GM19351 (cell line): ENCODE data around the gene ITGB1.
"Not testable (repeated sequence)": the region's sequence is repeated elsewhere in the genome, so short reads cannot be mapped to it uniquely, and the experiment has no call there.

Source experiments
- ATAC-seq: cut with Tn5 transposase; IDR thresholded peaks from one replicate; pipeline ENCODE4 v1.9.1; 2021; ENCODE audit warnings: mild to moderate bottlenecking, moderate library complexity; ENCODE audit not compliant: unreplicated experiment

ITGB1 gene

DNA sequence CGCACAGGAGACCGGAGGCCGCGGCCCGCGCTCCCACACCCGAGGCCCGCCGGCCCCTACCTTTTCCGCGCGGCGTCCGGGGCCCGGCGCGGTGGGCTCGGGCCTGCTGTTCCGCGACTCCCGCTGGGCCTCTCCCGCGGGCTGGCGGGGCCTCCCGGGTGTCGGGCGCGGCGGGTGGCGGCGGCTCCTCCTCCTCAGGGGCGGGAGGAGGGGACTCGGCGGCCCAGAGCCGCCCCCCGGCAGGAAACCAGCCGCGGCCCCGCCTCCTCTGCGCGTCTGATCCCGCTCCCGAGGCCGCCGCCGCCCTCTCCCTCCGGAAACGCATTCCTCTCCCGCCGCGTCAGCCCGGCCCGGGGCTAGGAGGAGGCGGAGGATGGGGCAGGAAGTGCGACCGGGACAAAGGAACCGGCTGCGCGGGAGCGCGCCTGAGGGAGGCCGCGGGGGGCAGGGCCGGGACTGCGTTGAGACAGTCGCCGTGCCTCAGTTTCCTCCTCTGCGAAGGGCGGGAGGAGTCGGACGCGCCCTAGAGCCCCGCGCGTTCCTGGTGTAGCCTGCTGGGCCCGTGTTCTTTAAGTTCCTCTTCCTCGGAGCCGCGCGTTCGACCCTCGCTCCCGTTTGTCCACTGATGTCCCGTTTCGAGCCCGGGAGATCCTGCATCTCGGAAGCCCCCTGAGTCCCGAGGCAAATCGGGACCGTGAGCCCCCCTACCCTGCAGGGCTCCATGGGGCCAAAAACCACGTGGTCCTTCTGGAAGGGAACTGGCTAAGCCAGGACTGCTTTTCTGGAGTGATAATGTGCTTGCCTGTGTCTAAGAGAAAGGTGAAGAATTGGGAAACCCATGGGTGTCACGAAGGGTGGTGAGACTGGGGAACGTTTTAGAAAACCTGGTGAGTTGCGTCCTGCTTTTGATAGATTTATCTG lies at the start of gene ITGB1:
Gene ITGB1, minus strand, starts transcription at position 146 of the 921 bp plus-strand sequence. CDS start 22,672 bp downstream, outside the sequence.
- ATAC-seq, result peak; percentile 72

DNA sequence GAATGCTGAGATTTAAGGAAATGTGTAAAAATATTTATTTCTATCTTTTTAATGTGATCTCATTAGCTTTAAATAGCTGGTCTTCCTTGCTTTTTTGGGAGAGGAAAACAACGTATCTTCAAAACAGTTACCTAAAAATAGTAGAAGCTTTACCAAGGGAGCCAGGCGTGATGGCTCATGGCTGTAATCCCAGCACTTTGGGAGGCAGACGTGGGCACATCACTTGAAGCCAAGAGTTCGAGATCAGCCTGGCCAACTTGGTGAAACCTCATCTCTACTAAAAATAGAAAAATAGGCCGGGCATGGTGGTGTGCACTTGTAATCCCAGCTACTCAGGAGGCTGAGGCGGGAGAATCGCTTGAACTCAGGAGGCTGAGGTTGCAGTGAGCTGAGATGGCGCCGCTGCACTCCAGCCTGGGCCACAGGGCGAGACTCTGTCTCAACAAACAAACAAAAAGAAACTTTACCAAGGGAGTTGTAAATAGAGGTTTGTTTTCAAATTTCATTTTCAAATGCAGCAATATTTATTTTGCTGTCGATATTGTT lies 48.4 kb upstream of the ITGB1 start:
- ATAC-seq, result no peak

DNA sequence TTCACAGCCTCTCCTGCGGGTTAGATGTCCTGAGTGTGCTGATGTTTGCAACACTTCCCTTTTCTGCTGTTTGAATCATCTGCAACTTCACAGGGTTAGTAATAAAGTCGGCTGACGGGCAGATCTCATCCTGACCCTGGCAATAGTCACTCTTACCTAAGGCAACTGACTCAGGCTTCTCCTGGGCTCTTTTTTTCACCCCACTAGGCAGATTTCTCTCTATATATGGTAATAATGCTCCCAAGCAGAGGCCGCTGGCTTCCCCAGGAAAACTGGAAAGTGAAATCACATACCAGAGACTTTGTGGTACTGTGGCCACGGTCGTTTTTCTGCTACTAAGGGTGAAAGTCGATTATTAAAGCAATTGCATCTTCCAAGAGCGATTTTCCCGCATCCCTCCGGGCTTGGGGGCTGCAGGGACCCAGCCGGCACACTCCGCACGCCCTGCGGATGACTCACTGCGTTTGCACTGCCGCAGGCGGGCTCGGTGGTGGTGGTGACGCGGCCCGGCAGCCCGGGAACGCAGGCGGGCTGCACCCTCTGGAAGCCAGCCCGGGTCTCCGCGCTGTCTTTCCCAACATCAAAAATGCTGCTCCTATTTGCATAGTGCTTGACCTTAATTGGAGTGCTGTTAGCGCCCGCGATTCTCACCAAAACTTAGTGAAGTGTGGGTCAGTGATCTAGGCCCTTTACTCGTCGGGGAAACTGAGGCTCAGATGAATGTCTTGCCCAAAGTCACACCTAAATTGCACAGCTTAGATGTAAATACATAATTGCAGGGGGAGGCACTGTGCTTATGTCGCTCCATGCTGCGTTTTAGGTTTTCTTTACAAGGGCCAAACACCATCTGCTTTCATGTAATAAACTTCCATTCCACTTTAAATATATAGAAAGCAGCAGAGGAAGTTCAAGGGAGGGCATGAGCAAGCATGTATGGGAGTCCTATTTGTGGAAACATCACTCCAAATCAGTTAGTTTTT lies 47.6 kb upstream of the ITGB1 start:
- peak; percentile 81 for ATAC-seq

DNA sequence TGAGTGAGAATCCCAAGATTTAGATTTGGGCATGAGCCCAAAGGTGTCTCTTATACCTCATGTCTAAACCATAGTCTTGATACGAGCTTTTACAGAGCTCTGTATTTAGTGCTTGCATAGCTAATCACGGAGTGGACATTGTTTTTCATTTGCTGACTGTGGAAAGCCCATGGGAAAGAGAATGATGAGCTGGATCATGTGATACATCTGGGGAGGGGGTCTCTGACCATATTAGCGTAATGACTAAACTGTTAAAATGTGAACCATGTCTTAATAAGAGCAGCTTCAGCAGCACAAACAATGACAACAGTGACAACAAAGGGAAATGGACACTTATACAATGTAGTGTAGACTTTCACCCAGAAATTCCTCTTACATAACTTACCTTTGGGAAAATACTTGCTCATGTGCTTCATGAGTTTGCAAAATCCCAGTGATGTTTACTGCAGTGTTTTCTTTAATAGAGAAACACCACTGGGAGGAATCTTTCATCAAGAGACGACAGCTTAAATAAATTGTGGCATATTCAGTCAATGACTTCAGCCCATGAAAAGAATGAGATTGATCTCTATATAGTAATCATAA lies 44.0 kb upstream of the ITGB1 start:
- ATAC-seq, result no peak

DNA sequence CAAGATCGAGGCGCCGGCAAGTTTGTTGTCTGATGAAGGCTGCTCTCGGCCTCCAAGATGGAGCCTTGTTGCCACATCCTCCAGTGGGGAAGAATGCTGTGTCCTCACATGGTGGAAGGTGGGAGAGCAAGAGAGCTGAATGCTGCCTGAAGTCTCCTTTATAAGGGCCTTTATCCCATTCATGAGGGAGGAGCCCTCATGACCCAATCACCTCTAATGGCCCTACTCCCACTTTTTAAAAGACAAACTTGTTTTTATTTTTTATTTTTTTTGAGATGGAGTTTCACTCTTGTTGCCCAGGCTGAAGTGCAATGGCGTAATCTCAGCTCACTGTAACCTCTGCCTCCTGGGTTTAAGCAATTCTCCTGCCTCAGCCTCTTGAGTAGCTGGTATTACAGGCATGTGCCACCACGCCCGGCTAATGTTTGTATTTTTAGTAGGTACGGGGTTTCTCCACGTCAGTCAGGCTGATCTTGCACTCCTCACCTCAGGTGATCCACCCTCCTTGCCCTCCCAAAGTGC lies 40.1 kb upstream of the ITGB1 start:
- ATAC-seq, result not testable (repeated sequence)

DNA sequence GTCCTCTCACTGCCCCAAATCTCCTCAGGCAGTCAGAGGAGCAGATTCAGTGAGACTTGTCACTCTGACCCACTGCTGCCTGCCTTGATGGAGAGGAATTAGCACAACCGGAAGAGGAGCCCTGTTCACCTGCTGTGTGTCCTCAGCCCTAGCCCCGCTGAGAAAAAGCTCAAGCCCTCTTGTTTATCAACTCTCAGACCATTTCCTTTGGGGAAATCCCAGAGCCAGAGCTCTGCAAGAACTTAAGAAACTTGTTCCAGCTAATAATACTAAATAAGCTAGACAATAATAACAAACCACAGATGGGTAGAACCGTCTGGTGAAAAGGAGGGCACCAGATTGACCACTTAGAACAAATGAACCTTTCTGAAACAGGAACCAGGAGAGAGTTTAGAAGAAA lies 37.7 kb upstream of the ITGB1 start:
- ATAC-seq, result peak; percentile 83

DNA sequence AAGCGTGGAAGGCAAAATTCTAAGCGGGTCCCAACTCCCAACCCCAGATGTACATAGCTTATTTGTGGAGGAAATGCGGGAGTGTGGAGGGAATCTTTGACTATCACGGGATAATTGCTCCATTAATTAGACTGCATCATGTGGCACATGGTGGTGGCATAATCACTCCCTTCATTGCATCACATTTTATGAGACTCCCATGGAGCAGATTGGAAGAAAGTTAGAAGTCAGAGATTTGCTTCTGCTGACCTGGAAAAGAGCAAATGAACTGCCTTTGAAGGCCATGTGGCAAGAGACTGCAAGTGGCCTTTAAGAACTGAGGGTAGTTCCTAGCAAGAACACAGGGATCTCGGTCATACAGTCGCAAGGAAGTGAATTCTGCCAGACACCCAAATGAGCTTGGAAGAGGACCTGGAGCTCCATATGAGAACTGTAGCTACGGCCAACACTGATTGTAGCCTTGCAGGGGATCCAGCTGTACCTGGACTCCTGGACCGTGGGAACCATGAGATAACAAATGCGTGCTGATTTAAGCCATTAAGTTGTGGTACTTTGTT lies 37.1 kb upstream of the ITGB1 start:
- no peak for ATAC-seq

DNA sequence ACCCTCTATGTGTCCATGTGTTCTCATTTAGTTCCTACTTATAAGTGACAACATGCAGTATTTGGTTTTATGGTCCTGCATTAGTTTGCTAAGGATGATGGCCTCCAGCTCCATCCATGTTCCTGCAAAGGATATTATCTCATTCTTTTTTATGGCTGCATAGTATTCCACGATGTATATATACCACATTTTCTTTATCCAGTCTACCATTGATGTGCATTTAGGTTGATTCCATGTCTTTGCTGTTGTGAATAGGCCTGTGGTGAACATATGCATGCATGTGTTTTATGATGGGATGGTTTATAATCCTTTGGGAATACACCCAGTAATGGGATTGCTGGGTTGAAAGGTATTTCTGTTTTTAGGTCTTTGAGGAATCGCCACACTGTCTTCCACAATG lies 36.6 kb upstream of the ITGB1 start:
- not testable (repeated sequence) for ATAC-seq

DNA sequence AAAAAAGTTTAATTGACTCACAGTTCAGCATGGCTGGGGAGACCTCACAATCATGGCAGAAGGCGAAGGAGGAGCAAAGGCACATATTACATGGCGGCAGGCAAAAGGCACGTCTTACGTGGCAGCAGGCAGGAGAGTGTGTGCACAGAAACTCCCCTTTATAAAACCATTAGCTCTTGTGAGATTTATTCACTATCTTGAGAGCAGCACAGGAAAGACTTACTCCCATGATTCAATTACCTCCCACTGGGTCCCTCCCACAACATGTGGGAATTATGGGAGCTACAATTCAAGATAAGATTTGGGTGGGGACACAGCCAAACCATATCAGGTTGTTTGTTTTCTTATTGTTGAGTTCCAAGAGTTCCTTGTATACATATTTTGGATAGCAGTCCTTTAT lies 34.3 kb upstream of the ITGB1 start:
- ATAC-seq, result not testable (repeated sequence)

DNA sequence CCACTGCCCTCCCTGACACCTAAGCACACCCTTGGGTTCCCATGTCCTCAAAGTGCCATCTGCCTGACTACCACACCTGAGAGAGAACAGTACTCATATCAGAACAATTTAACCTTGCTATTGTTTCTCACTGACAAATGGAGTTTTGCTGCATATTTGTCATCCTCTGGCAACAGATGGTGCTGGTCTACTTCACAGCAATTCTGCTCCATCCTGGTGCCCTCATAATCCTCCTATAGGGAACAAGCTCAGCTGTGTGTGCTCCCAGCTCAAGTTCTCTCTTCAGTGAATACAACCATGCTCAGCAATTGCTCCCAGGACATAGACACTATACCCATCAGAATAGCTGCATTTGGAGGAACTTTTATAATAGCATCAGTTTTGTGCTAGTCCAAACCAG lies 32.8 kb upstream of the ITGB1 start:
- no peak for ATAC-seq

DNA sequence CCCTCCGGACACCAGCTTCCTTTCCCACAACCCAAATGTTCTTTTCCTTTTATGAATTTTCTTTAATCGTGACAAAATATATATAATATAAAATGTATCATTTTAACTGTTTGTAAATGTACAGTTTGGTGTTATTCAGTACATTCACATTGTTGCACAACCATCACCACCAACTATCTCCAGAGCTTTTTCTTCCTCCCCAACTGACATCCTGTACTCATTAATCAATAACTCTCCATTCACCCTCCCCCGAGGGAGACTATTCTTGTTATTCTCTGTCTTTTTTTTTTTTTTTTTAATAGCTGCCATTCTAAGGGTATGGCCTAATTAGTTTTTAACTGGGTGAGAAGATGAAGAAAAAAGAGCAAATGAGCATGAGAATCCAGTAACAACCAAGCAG lies 30.6 kb upstream of the ITGB1 start:
- ATAC-seq, result no peak

DNA sequence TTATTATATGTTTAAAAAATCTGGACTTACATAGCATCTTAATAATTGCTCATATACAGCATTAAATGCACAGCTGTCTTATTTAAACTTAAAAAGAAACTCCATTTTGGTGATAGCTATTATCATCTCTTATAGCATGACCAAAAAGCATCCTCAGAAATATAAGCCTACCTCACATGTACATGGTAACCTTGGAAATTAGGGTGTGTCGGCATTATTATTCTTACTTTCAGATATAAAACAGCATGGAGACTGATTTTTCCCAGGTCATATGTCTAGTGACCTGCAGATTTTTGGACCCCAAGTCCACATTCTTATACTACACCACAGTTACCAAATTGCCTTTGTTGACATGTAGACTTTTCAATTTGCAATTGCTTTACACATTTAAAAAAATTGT lies 29.1 kb upstream of the ITGB1 start:
- no peak for ATAC-seq

DNA sequence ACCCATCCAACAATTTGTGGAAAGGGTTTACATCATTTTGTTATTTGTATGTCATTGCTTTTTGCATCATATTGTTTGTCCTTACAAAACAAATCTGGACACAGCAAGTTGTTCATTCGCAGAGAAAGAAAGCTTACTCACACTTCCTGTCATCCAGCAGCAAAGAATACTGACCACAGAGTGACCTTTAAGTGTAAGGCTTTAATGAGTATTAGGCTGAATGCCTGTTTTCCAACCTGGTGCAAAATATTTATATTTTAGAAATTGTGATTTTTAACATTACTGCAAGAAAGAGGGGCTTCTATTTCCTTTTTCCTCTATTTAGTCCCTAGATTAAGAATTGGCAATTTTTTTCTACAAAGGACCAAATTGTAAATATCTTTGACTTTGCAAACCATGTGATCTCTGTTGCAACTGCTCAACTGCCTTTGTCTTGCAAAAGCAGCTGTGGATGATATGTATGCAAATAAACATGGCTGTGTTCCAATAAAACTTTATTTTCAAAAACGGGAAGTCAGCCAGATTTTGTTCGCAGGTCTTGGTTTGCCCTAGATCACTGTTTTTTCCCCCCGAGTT lies 27.8 kb upstream of the ITGB1 start:
- ATAC-seq, result no peak

DNA sequence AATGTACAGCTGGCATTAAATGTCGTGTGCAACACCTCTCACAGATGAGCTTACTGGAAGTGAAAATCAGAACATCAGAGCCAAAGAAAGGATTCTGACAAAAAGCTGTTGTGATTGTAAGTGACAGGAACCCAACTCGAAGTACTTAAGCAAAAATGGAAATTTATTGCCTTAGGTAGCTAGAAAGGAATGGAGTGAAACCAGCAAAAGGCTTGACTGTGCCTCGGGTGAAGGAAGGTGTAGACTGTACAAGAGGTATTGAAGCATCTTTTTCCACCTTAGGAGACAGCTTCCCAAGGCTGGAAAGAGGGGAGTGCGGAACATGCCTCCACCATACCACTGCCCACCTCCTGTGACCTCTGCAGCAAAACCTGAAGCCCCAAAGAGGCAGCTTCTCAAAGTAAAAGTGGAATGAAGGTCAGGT lies 27.3 kb upstream of the ITGB1 start:
- no peak for ATAC-seq

DNA sequence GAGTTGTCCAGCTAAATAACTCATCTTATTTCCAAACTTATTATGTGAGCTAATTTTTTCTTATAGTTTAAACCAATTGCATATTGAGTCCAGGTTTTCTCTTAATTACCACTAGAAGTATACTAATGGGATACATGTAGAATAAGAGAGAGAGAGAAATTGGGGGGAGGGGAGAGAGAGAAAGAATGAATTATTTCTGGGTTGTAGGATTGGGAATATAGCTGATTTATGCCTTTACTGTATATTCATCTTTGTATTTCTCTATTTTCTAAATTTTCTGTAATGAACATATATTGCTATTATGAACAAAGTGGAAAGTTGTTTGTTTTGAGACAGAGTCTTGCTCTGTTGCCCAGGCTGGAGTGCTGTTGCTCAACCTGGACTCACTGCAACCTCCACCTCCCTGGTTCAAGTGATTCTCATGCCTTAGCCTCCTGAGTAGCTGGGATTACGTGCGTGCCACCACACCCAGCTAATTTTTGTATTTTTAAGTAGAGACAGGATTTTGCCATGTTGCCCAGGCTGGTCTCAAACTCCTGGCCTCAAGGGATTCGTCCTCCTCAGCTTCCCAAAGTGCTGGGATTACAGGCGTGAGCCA lies 26.1 kb upstream of the ITGB1 start:
- ATAC-seq, result no peak

DNA sequence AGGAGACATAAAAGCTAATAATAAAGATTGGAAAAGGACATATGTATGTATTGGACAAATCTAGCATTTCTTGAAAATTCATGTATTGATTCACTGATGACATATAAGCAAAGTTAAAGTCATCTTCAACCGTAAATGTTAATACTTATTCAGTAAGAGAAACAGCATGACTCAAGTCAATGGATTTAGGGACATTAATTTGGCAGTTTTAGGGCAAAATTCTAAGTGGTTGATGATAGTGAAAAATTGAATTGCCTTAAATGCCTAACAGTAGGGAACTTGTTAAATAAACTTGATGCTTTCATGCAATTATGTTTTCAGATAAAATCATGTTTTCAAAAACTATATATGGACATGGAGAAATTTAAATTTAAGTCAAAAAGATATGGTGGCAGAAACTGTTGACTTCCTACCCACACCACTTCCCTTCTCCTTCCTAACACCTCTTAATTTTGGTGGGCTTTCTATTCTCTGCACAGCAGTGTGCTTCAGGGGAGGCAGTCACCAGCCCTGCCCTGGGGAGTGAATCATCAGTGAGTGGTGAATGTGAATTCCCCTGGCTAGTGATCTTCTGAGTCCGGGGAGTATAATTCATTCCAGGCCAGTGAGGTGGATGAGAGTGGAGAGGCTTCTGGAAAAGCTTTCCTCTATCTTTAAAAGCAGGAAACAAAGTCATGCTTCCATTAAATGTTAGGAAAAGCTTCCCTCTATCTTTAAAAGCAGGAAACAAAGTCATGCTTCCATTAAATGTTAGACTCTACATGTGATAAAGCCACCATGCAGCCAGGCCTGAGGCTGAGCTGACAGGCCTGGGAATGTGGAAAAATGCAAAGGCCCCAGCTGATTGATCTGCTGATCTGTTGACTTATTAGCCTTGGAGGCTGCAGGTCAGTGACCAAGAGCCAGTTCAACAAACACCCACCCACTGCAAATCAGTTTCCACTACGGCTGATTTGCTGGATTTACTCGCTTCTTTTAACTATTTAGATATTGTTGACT lies 25.2 kb upstream of the ITGB1 start:
- ATAC-seq, result no peak

DNA sequence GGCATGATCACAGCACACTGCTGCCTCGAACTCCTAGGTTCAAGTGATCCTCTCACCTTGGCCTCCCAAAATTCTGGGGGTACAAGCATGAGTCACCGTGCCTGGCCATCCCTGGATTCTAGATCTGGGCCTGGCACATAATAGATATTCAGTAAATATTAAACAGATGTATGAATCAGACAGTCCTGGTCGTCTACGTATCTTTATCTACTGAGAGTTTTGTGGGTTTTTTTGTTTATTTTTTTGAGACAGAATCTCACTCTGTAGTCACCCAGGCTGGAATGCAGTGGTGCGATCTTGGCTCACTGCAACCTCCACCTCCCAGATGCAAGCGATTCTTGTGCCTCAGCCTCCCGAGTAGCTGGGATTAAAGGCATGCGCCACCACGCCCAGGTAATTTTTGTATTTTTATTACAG lies 24.3 kb upstream of the ITGB1 start:
- ATAC-seq, result no peak

DNA sequence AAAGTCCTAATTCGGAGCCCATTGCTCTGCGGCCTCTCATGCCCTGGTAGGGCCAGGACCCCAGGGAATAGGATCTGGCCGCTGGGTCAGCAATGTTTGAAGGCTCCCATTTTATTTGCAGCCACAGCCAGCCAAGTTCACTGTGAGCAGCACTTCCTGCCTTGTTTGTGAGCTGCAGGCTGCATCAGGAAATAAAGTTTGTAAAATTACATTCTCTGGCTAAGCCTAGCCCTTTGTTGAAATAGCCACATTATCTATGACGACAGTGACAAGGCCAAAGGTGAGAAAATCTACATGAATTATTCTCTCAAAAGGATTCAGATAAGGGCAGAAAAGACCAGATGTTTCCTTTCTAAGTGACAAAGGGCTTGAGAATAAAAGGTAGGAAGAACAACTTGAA lies 23.7 kb upstream of the ITGB1 start:
- no peak for ATAC-seq
